Stomach (tissue), 9 donors: ENCODE measurements around the gene RPS6KB2. TPM values are rescaled to one million over a fixed set of nuclear protein-coding genes. Genes with fewer than 3 reads are reported as not detected.

Source experiments
- DNase-seq, 2 donors: peaks; one replicate each; pipeline versions ENCODE4 v3.0.0 to v3.0.0-alpha.2; 2013 to 2019
- H3K27ac ChIP-seq, 5 donors: fragments of 200-600 bp in 4 of 5; sonication (generic) in 4 of 5; one replicate each; pipeline ENCODE4 v1.5.1; 2013 to 2019; ENCODE audit warnings: mild to moderate bottlenecking in 1 of 5, moderate library complexity in 1 of 5
- H3K27me3 ChIP-seq, 3 donors: fragments of 200-600 bp; sonication (generic); one replicate each; pipeline ENCODE4 v1.5.1; 2017 to 2019; ENCODE audit warnings: mixed run types in 1 of 3
- H3K36me3 ChIP-seq, 4 donors: fragments of 200-600 bp; sonication (generic); 1 replicate in 3 of 4; 2 replicates in 1 of 4; pipeline ENCODE4 v1.5.1; 2016 to 2019
- H3K4me1 ChIP-seq, 4 donors: fragments of 200-600 bp; sonication (generic); one replicate each; pipeline ENCODE4 v1.5.1; 2016 to 2019
- H3K4me3 ChIP-seq, 4 donors: fragments of 200-600 bp; sonication (generic) in 3 of 4; one replicate each; pipeline ENCODE4 v1.5.1; 2016 to 2019; ENCODE audit warnings: mild to moderate bottlenecking in 1 of 4
- H3K9me3 ChIP-seq, 4 donors: fragments of 200-600 bp; sonication (generic); one replicate each; pipeline ENCODE4 v1.5.1; 2016 to 2019
- CTCF ChIP-seq, 7 experiments: fragments of 450-650 bp in 4 of 7; fragments of 200-600 bp in 3 of 7; sonication (generic) in 3 of 7; IDR thresholded peaks; one replicate each; pipeline ENCODE4 v1.5.1; 2016 to 2019; ENCODE audit warnings: antibody characterized with exemption in 7 of 7, control low read depth in 2 of 7, mild to moderate bottlenecking in 1 of 7
- EP300 ChIP-seq: sonication (generic); formaldehyde crosslinking; IDR thresholded peaks from one replicate; pipeline ENCODE4 v1.6.1; 2017; ENCODE audit warnings: antibody characterized with exemption
- POLR2A ChIP-seq, 4 donors: fragments of 450-650 bp; IDR thresholded peaks; one replicate each; pipeline ENCODE4 v1.6.1; 2016; ENCODE audit warnings: antibody characterized with exemption in 4 of 4, control low read depth in 2 of 4, mild to moderate bottlenecking in 1 of 4, moderate library complexity in 1 of 4
- POLR2AphosphoS5 ChIP-seq, 3 donors: sonication (generic); formaldehyde crosslinking; IDR thresholded peaks; one replicate each; pipeline ENCODE4 v1.6.1; 2016; ENCODE audit warnings: antibody characterized with exemption in 3 of 3
- WGBS, 5 donors: extraction: QIAGEN DNeasy Blood & Tissue Kit in 3 of 5; methylation state at CpG; one replicate each; pipeline versions ENCODE4 v1.1.5 to v1.1.7; 2013 to 2018; 5-methylcytosine and 5-hydroxymethylcytosine counted together
- intact Hi-C: fragments of 100-400 bp; cut with DNase I; formaldehyde crosslinking; loops from one replicate; pipeline ENCODE4 v1.15.1; 2023; ENCODE audit warnings: low total_unique reads
- polyA plus RNA-seq, 3 donors: library from polyadenylated mRNA; stranded (reverse); fragments of 200-250 nt; gene quantifications; one replicate each; pipeline ENCODE4 v1.2.3, GENCODE V29; 2013
- total RNA-seq, 5 donors: library from RNA; depleted of rRNA; stranded (reverse); fragments of >200 nt; gene quantifications; one replicate each; pipeline versions ENCODE4 v1.1.0 to v1.2.3, GENCODE V29; 2014 to 2016
- donor health status: healthy with polysubstance abuse.
- donor health status: Bipolar disorder and iron deficiency.
- donor health status: healthy.

RPS6KB2 gene
- total and polyA plus RNA-seq, 8 donors, result 29.7 to 434 (median 71.5) TPM

GRCh38 chr11:67415501-67416304 is 12.6 kb upstream of the RPS6KB2 start, which contains the start of gene CARNS1:
CARNS1 (plus strand) TSS chr11:67415678; CDS start chr11:67416200, 522 bp downstream.
- Histone ChIP-seq H3K27ac (peak within 1 kb of the TSS; percentile 14 to 86 (median 73)), H3K9me3 (no peaks in the 10 kb centered on the region), H3K27me3 (peaks cover 0 to 43% (median 0%) of the 10 kb centered on the region in 3 donors), H3K36me3 (no peaks in the 10 kb centered on the region), H3K4me3 (peak within 1 kb of the TSS; percentile 42 to 47 (median 44)), H3K4me1 (peaks cover 55 to 73% (median 67%) of the 10 kb centered on the region in 4 donors)
- DNase-seq, result peak in 1 of 2 donors; percentile 72
- intact Hi-C loops, result no loop called here
- TF ChIP-seq CTCF (IDR thresholded peaks at IDR 0.05), result no peak
- no peak for TF ChIP-seq POLR2AphosphoS5 (IDR thresholded peaks at IDR 0.05)
- no peak for TF ChIP-seq POLR2A (IDR thresholded peaks at IDR 0.05)
- TF ChIP-seq EP300, result no peak
- 3 to 10% (median 5%) methylated on average over 6 to 67 of the region's 67 CpGs for WGBS, 5 donors

- intact Hi-C loops, result no loop called here
- peak; percentile 79 to 91 for DNase-seq
- WGBS, 5 donors, result 28 to 46% (median 42%) methylated on average over 15 to 21 of the region's 21 CpGs
- peaks cover 0 to 33% (median 0%) of the 10 kb centered on the region in 3 donors for H3K27me3 ChIP-seq
- H3K9me3 ChIP-seq, result no peaks in the 10 kb centered on the region
- no peaks in the 10 kb centered on the region for H3K36me3 ChIP-seq
- H3K4me1 ChIP-seq, result peaks cover 60 to 72% (median 68%) of the 10 kb centered on the region in 4 donors
- H3K27ac ChIP-seq, result peak overlapping the region; percentile 14 to 86 (median 66)
- peak overlapping the region in 2 of 4 donors; percentile 42 to 47 for H3K4me3 ChIP-seq
- TF ChIP-seq POLR2AphosphoS5 (IDR thresholded peaks at IDR 0.05) (peak in 1 of 3 donors; percentile 35), CTCF (IDR thresholded peaks at IDR 0.05) (no peak)
Measured at GRCh38 chr11:67416416-67417335, 11.6 kb upstream of the RPS6KB2 start.

- Histone ChIP-seq H3K36me3 (no peaks in the 10 kb centered on the region), H3K27ac (peak overlapping the region in 4 of 5 donors; percentile 28 to 86 (median 74)), H3K4me1 (peaks cover 60 to 68% (median 68%) of the 10 kb centered on the region in 4 donors), H3K27me3 (peaks cover 0 to 26% (median 0%) of the 10 kb centered on the region in 3 donors), H3K9me3 (no peaks in the 10 kb centered on the region), H3K4me3 (no peak overlapping the region)
- no peak for DNase-seq
- intact Hi-C loops, result no loop called here
- 47 to 92% (median 74%) methylated on average over 3 to 12 of the region's 12 CpGs for WGBS, 5 donors
- TF ChIP-seq EP300 (no peak), POLR2A (IDR thresholded peaks at IDR 0.05) (no peak), CTCF (IDR thresholded peaks at IDR 0.05) (no peak), POLR2AphosphoS5 (IDR thresholded peaks at IDR 0.05) (no peak)
Measured at GRCh38 chr11:67417425-67417824, 10.9 kb upstream of the RPS6KB2 start.
